ENCODE results near the gene MEPE. TPM values are rescaled to one million over a fixed set of nuclear protein-coding genes. Genes with fewer than 3 reads are reported as not detected.

The MEPE gene, protein sequence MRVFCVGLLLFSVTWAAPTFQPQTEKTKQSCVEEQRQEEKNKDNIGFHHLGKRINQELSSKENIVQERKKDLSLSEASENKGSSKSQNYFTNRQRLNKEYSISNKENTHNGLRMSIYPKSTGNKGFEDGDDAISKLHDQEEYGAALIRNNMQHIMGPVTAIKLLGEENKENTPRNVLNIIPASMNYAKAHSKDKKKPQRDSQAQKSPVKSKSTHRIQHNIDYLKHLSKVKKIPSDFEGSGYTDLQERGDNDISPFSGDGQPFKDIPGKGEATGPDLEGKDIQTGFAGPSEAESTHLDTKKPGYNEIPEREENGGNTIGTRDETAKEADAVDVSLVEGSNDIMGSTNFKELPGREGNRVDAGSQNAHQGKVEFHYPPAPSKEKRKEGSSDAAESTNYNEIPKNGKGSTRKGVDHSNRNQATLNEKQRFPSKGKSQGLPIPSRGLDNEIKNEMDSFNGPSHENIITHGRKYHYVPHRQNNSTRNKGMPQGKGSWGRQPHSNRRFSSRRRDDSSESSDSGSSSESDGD
- not detected for total RNA-seq

DNA sequence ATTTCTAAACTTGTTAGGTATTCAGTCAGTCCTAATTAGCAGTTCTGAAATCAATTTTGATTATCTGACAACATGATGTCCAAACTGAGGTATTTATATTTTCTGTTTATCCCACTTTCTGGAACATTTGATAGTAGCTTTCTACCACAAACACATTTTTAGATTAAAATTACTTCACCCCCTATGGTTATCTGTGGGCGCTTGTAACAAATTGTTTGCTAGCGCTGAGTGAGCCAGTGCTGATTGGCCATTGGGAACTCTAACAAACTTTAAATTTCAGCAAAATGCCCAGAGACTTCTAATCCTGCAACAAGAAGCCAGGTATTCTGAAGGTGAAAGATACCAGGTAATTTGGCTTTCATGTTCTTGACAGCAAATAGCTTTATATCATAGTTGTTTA lies at the start of gene MEPE:
TSS of gene MEPE (plus strand) at position 301 of the 400 bp plus-strand sequence. CDS start 1,746 bp downstream, outside the sequence.
- H3K27ac ChIP-seq = no peak within 1 kb of the TSS
- no peaks in the 10 kb centered on the region for H3K4me1 ChIP-seq (ENCODE audit: control insufficient read depth in 1 of 2, low read depth in 2 of 2)
- H3K36me3 ChIP-seq = no peaks in the 10 kb centered on the region
- H3K27me3 ChIP-seq (replicated peaks; ENCODE audit: insufficient read depth) = no peaks in the 10 kb centered on the region
- H3K9me3 ChIP-seq = no peaks in the 10 kb centered on the region
- ATAC-seq (ENCODE audit: insufficient number of reproducible peaks, low FRiP score, low read depth) (no peak), DNase-seq (ENCODE audit: low spot score) (no peak)
- TF ChIP-seq, protein P1, sequence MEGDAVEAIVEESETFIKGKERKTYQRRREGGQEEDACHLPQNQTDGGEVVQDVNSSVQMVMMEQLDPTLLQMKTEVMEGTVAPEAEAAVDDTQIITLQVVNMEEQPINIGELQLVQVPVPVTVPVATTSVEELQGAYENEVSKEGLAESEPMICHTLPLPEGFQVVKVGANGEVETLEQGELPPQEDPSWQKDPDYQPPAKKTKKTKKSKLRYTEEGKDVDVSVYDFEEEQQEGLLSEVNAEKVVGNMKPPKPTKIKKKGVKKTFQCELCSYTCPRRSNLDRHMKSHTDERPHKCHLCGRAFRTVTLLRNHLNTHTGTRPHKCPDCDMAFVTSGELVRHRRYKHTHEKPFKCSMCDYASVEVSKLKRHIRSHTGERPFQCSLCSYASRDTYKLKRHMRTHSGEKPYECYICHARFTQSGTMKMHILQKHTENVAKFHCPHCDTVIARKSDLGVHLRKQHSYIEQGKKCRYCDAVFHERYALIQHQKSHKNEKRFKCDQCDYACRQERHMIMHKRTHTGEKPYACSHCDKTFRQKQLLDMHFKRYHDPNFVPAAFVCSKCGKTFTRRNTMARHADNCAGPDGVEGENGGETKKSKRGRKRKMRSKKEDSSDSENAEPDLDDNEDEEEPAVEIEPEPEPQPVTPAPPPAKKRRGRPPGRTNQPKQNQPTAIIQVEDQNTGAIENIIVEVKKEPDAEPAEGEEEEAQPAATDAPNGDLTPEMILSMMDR (IDR thresholded peaks at IDR 0.05) = no peak
- no peak within 1 kb of the TSS for H3K4me3 ChIP-seq

DNA sequence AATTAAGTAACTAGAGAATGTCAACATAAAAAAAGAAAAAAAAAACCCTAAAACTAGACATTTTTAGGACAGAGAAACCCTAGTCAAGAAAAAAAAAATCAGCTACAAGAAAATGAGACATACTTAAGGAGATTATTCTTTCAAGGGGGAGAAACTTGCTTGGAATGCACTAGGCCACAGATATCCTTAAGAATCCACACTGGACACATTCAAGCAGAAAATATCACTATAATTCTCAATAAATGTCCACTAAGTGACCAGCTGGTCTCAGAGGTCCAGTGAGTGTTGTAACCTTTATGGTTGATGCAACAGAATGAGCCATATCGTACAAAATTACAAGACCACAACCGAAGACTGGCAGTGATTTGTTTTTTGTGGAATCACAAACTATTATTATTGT lies 49.0 kb upstream of the MEPE start:
- Histone ChIP-seq H3K4me3 (no peak overlapping the region), H3K27ac (no peak overlapping the region), H3K27me3 (replicated peaks; ENCODE audit: insufficient read depth) (no peaks in the 10 kb centered on the region), H3K36me3 (no peaks in the 10 kb centered on the region), H3K9me3 (no peaks in the 10 kb centered on the region), H3K4me1 (ENCODE audit: control insufficient read depth in 1 of 2, low read depth in 2 of 2) (no peaks in the 10 kb centered on the region)
- ATAC-seq (ENCODE audit: insufficient number of reproducible peaks, low FRiP score, low read depth) = no peak
- TF ChIP-seq, protein P1 (IDR thresholded peaks at IDR 0.05) = no peak
- no peak for DNase-seq (ENCODE audit: low spot score)

DNA sequence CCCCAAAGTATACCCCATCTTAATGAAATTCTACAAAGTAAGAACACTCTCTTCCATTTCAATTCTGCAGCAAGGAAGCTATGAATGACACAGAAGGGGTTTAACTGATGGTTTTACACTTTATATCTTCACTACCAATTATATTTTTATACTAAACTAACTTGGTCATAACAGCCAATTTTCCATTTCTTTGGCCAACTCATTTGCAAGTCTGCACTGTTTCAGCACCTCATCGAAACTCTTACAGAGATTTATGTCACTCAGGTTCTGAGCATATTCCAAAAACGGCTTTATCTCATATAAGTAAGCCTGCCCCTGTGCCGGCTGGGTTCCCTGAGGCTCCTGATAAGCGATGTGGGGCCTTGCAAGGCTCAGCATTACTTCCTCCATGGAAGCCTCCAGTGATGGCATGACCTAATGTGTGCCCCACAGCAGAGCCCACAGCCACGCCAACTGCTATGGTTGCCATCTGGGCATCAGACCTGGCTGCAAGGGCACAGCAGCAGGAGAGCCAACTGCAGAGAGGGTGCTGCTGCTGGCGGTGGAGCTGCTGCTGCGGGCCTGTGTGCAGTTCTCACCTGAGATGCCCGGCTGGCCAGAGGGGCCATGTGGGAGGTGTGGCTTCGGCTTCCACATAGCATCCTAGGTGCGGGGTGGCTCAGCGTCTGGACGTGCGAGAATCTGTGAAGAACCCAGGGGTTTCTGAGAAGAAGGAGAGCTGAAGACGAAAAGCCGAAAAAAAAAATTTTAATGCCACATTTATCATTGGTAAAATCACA lies 46.8 kb upstream of the MEPE start:
- no peaks in the 10 kb centered on the region for H3K4me1 ChIP-seq (ENCODE audit: control insufficient read depth in 1 of 2, low read depth in 2 of 2)
- no peaks in the 10 kb centered on the region for H3K27me3 ChIP-seq (replicated peaks; ENCODE audit: insufficient read depth)
- H3K27ac ChIP-seq = no peak overlapping the region
- no peak for ATAC-seq (ENCODE audit: insufficient number of reproducible peaks, low FRiP score, low read depth)
- no peaks in the 10 kb centered on the region for H3K36me3 ChIP-seq
- H3K4me3 ChIP-seq = no peak overlapping the region
- no peaks in the 10 kb centered on the region for H3K9me3 ChIP-seq
- TF ChIP-seq, protein P1 (IDR thresholded peaks at IDR 0.05) = no peak
- DNase-seq (ENCODE audit: low spot score) = no peak

DNA sequence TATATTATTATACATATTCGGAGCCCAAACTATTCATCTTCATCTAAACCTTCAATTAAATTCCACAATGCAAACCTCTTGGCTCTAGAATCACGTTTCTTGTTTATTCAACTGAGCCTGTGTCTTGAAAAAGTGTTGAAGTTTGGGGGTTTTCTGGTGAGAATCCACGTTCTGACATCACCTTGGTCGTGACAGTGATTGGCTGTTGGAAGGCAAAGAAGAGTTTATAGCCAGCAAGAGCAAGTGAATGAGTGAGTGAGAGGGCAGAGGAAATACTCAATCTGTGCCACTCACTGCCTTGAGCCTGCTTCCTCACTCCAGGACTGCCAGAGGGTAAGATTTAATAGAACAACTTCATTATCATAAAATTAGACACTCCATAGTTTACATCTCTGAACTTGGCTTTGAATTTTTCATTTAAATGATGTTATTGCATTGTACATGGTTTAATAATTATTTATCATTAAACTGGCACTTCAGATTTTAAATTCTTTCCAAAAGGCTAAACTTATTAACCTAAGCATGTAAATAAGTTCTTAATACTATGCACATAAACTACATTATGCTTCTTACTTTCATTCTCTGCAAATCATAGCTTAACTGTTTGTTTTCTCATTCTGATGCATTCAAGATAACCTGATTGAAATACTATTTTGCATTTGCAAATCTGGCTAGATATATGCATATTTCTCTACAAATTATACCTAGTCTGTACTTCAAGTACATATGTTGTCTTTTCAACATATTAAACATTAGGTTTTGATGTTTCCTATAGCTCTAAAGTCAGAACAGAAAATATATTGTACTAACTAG lies 33.3 kb upstream of the MEPE start, which contains the start of gene IBSP:
TSS of gene IBSP (plus strand) at position 254 of the 813 bp plus-strand sequence. CDS start 2,808 bp downstream, outside the sequence.
- H3K27ac ChIP-seq = no peak within 1 kb of the TSS
- H3K4me3 ChIP-seq = no peak within 1 kb of the TSS
- H3K9me3 ChIP-seq = no peaks in the 10 kb centered on the region
- no peaks in the 10 kb centered on the region for H3K4me1 ChIP-seq (ENCODE audit: control insufficient read depth in 1 of 2, low read depth in 2 of 2)
- TF ChIP-seq, protein P1 (IDR thresholded peaks at IDR 0.05) = no peak
- DNase-seq (ENCODE audit: low spot score) (no peak), ATAC-seq (ENCODE audit: insufficient number of reproducible peaks, low FRiP score, low read depth) (no peak)
- no peaks in the 10 kb centered on the region for H3K27me3 ChIP-seq (replicated peaks; ENCODE audit: insufficient read depth)
- H3K36me3 ChIP-seq = no peaks in the 10 kb centered on the region
